NCI-H2196 treated with DMSO at 0.1 percent for 48 hours (cell line): ENCODE results near the gene APOA1.
"Not testable (repeated sequence)": the region's sequence is repeated elsewhere in the genome, so short reads cannot be mapped to it uniquely, and the experiment has no call there.

ENCODE experiments used
- DNase-seq: peaks from one replicate; lab custom pipeline; 2025; ENCODE audit not compliant: unreplicated experiment; lab: John Stamatoyannopoulos, UW

The APOA1 gene

DNA sequence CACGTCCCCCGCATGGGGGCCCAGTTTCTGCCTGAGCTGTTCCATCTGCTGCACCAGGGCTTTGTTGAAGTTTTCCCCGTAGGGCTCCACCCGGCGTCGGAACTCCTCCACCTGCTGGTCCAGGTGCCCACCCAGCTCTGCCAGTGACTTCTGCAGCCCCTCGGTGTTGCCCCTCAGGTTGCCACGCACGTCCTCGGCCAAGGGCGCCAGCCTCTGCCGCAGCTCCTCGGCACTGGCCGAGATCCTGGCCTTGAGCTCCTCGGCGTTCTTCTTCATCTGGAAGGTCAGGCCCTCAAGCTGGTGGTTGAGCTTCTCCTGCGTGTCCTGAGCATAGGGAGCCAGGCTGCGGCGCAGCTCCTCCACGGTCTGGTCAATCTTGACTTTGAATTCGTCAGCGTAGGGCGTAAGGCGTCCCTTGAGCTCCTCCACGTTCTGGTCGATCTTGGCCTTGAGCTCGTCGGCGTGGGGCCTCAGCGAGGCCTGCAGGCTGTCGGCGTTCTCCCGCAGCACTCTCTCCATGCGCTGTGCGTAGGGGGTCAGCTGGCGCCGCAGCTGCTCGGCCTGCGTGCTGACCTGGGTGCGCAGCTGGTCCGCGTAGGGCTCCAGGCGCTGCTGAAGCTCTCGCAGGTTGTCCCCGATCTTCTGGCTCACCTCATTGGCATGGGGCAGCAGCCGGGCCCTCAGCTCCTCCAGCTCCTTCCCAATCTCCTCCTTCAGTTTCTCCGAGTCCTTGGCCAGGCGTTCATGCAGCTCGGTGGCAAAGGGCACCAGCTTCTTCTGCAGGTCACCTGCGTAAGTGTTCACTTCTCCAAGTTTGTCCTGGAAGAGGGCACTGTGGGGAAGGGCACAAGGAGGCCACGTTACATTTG lies 16.1 kb downstream of the APOA1 start:
- no peak for DNase-seq

- no peak for DNase-seq
These were observed 18.4 kb downstream of the APOA1 start for GRCh38 chr11:116819049-116819448.

DNA sequence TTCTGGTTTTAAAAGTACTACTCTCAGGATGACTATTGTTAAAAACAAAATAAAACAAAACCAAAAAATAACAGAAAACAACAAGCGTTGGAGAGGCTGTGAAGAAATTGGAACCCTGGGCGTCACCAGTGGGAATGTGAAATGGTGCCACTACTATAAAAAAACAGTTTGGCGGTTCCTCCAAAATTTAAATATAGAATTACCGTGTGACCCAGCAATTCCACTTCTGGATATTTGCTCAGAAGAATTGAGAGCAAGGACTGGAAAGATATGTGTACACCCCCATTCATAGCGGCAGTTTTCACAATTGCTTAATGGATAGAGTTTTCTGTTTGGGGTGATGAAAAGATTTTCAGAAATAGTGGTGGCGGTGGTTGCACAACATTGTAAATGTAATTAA lies 22.9 kb downstream of the APOA1 start:
- DNase-seq = no peak

GRCh38 chr11:116813781-116814471 lies 23.5 kb downstream of the APOA1 start:
- no peak for DNase-seq

GRCh38 chr11:116813170-116813569 lies 24.3 kb downstream of the APOA1 start:
- no peak for DNase-seq

DNA sequence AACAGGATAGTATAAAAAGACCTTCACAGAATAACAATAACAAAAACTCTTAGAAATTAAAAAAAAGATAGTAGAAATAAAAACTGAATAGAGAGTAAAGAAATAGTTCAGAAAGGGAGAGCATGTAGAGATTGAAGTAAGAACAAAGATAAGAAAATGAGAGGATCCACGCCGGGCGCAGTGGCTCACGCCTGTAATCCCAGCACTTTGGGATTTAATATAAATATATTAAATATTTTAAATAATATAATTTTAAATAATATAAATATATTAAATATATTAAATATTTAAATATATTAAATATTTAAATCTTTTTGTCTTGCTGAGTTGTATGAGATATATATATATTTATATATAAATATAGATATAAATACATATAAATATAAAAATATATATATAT lies 25.3 kb downstream of the APOA1 start:
- no peak for DNase-seq

DNA sequence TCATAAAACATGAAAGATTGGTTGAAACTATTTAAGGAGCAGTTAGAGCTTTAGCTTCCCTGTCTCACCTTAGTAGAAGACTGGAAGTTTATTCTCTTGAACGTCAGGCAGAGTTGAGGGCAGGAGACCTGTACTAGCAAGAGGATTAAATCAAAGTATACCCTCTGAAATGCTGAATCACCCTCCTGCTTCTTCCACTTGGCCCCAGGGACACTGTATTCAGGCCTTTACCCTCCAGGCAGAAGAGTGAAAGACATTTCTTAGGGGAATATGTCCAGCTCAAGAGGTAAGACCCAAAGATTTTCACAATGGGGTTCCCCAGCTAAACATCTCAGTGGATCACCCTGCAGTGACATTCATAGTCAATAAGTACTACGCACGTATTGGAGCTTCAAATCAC lies 26.2 kb downstream of the APOA1 start:
- DNase-seq = no peak

DNA sequence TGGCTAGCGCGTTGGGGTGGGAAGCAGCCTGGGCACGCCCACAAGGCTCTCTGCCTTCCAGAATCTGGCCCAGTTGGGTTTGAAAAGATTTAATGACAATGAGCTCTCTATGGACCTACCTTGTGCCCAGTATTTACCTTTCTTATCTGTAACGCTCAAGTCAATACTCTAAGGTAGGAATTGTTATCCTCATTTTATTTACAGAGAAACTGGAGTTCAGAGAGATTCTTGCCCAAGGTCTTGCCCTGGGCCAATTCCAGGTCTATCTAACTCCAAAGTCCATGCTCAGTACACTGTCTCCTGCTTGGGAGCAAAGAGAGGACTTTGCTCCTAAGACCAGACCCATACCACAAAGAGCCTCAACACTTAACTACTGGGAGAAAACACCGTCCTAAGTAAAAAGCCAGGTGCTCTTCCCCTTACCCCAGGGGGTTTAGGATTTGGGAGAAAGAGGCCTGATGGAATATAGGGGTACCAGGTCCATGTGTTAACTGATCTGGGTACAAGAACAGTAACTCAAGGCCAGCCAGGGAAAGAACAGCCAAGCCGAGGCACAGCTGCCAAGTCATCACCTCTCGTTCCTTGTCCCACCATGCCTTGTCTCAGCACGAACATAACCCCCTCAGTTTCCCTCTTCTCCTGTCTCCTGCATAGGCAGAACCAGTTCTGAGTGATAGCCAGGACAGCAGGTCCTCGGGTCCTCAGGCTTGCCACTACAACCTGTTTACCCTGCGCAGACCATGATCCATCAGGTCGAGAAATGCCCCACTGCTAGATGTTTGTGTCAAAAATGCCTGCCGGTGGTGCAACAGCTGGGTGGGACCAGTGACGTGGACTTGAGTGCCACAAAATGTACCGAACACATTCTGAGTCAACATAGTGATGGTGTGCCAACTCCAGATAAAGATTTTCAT lies 28.9 kb downstream of the APOA1 start:
- no peak for DNase-seq

- no peak for DNase-seq
These were observed 29.7 kb downstream of the APOA1 start for GRCh38 chr11:116807601-116808261.

- no peak for DNase-seq
These were observed 33.4 kb downstream of the APOA1 start for GRCh38 chr11:116804001-116804400.

- DNase-seq = not testable (repeated sequence)
These were observed 35.8 kb downstream of the APOA1 start for GRCh38 chr11:116801662-116802061.

DNA sequence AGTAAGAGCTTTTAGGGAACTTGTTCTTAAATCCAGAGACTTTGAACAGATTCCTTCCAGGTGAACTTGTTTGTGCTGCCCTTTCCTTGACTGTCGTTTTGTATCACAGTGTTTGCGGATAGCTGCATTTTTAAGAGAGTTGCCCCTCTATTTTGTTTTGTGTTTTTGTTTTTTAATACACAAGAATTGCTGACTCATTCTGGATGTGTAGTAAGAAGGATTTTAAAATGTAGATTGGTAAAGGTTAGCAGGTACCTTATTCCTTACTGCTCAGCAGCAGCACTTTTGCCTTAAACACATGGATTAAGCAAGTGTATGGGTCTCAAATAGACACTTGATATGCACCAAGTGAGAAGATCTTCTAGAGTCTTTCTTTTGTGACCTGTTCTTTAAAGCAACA lies 36.8 kb downstream of the APOA1 start:
- no peak for DNase-seq

DNA sequence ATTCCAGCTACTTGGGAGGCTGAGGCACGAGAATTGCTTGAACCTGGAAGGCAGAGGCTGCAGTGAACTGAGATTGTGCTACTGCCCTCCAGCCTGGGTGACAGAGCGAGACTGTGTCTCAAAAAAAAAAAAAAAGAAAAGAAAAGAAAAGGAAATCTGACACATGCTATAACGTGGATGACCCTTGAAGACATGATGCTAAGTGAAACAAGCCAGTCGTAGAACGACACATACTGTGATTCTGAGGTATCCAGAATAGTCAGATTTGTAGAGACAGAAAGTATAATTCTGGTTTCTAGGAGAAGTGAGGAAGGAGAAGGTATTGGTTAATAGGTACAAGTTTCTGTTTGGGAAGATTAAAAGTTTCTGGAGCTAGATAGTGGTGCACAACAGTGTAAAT lies 39.1 kb downstream of the APOA1 start:
- DNase-seq = no peak

DNA sequence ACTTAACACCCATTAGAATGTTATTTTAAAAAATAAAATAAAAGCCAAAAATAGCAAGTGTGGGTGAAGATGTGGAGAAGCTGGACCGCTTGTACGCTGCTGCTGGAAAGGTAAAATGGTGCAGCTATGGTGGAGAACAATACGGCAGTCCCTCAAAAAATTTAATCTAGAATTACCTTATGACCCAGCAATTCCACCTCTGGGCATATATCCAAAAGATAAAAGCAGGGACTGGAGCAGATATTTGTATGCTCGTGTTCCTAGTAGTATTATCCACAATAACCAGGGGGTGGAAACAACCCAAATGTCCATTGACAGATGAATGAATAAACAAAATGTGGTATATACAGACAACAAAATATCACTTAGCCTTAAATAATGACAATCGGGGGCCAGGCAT lies 39.6 kb downstream of the APOA1 start:
- no peak for DNase-seq

GRCh38 chr11:116796548-116796947 lies 40.9 kb downstream of the APOA1 start:
- DNase-seq = no peak

- no peak for DNase-seq
These were observed 42.6 kb downstream of the APOA1 start for GRCh38 chr11:116794851-116795250.

- DNase-seq = no peak
These were observed 43.7 kb downstream of the APOA1 start for GRCh38 chr11:116793772-116794097.

GRCh38 chr11:116792869-116793771 lies 44.3 kb downstream of the APOA1 start:
- DNase-seq = no peak

DNA sequence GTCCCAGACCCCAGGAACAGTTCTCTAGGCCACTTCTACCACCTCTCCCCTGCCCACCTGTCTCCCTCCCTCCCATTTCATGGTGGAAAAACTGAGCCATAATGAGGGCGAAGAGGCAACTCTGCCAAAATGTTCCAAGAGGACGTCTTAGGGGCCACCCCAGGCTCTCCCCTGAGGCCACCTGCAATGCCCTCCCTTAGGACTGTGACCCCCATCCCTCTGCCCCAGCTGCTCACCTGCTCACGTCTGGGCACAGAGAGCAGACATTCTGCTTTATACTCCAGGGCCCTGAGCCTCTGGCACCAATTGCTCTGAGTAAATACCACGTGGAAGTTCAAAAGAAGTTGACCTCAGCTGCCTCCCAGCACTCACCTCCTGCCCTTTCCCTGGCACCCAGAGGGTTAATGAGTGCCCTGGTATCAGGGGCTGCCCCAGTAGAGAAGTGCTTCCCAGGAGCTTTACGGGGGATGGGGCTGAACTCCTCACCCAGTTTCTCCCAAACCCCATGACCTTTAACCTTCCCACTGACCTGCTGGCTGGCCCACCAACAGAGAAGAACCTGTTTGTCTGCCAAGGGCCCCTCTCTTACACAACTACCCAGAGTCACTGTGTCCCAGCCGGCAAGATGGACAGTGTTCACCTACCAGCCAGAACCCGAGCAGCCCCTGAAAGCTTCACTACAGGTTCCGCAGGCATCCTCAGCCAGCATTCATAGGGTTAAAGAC lies 45.1 kb downstream of the APOA1 start:
- DNase-seq = no peak

GRCh38 chr11:116791813-116792143 lies 45.6 kb downstream of the APOA1 start, which contains the start of gene APOA5:
Gene APOA5 (minus strand): TSS chr11:116791879. CDS start chr11:116791860, 19 bp downstream.
- DNase-seq = no peak
